Peyer's patch (tissue), 4 donors: ENCODE measurements around the gene MRNIP.

Source experiments
- POLR2A ChIP-seq, 2 donors: fragments of 450-650 bp; IDR thresholded peaks; one replicate each; pipeline ENCODE4 v1.5.1; 2017; ENCODE audit warnings: antibody characterized with exemption in 2 of 2, mild to moderate bottlenecking in 2 of 2, moderate library complexity in 2 of 2
- TF ChIP-seq, protein P1 (sequence below), 6 experiments: fragments of 450-650 bp in 4 of 6; fragments of 200-600 bp in 2 of 6; sonication (generic) in 1 of 6; IDR thresholded peaks; one replicate each; pipeline ENCODE4 v1.5.1; 2017 to 2019; ENCODE audit warnings: antibody characterized with exemption in 6 of 6, mild to moderate bottlenecking in 3 of 6, moderate library complexity in 1 of 6

DNA sequence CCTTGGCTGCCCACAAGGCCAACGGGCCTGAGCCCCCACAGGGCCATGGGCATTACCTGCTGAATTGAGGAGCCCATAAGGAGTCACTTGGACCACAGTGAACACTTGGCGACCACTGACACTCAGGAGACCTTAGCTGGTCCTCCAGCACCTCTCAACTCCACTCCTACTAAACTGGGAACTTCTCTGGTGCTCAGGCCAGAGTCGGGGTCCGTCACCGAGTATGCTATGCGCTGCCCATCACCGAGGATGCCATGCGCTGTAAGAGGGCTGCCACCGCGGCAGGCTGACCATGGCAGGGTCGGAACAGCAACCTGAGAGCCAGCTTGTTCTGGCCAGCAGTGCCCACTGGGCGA, 38.5 kb downstream of the MRNIP start:
- TF ChIP-seq, protein P1, sequence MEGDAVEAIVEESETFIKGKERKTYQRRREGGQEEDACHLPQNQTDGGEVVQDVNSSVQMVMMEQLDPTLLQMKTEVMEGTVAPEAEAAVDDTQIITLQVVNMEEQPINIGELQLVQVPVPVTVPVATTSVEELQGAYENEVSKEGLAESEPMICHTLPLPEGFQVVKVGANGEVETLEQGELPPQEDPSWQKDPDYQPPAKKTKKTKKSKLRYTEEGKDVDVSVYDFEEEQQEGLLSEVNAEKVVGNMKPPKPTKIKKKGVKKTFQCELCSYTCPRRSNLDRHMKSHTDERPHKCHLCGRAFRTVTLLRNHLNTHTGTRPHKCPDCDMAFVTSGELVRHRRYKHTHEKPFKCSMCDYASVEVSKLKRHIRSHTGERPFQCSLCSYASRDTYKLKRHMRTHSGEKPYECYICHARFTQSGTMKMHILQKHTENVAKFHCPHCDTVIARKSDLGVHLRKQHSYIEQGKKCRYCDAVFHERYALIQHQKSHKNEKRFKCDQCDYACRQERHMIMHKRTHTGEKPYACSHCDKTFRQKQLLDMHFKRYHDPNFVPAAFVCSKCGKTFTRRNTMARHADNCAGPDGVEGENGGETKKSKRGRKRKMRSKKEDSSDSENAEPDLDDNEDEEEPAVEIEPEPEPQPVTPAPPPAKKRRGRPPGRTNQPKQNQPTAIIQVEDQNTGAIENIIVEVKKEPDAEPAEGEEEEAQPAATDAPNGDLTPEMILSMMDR (IDR thresholded peaks at IDR 0.05) = no peak
- TF ChIP-seq POLR2A (IDR thresholded peaks at IDR 0.05) = no peak
